ENCODE results near the gene LIMK1. TPM values are rescaled to one million over a fixed set of nuclear protein-coding genes. Genes with fewer than 3 reads are reported as not detected.
"Not testable (repeated sequence)": the region's sequence is repeated elsewhere in the genome, so short reads cannot be mapped to it uniquely, and the experiment has no call there.

Gene LIMK1
- total RNA-seq, 4 donors from 2014 or later: 10.4 to 31.0 (median 14.6) TPM

- no peak for ATAC-seq (ENCODE audit: low FRiP score)
- no peak for DNase-seq (ENCODE audit: low spot score)
- TF ChIP-seq CTCF (IDR thresholded peaks at IDR 0.05): no peak
Observed at GRCh38 chr7:74164985-74165456, 81.4 kb downstream of the LIMK1 start.

GRCh38 chr7:74165867-74166593 is 82.4 kb downstream of the LIMK1 start:
- no peak for DNase-seq (ENCODE audit: low spot score)
- no peak for TF ChIP-seq CTCF (IDR thresholded peaks at IDR 0.05)
- ATAC-seq (ENCODE audit: low FRiP score): no peak

- ATAC-seq (ENCODE audit: low FRiP score); DNase-seq (ENCODE audit: low spot score): not testable (repeated sequence)
Observed at GRCh38 chr7:74167324-74167723, 83.7 kb downstream of the LIMK1 start.

Other genes with a start within 250 kb of the LIMK1 start
- gene METTL27, start 241.3 kb upstream of the LIMK1 start, total RNA-seq: 1 to 10 TPM in 3 of 4 donors, not detected in 1; 2.5 to 5.7 (median 3.4) TPM
- not detected for gene TMEM270, start 222.6 kb upstream of the LIMK1 start, total RNA-seq
- 100 to 1,000 TPM in 2 of 4 donors, 10 to 100 TPM in 2; 61.2 to 133 (median 83.8) TPM for gene ELN, start 55.6 kb upstream of the LIMK1 start, total RNA-seq
- gene EIF4H, start 90.6 kb downstream of the LIMK1 start, total RNA-seq: 100 to 1,000 TPM; 195 to 284 (median 229) TPM
- 10 to 100 TPM in 3 of 4 donors, 1 to 10 TPM in 1; 3.0 to 19.4 (median 16.5) TPM for gene LAT2, start 126.2 kb downstream of the LIMK1 start, total RNA-seq
- 10 to 100 TPM; 10.9 to 14.8 (median 12.3) TPM for gene RFC2, start 170.6 kb downstream of the LIMK1 start, total RNA-seq
- gene CLIP2, start 205.6 kb downstream of the LIMK1 start, total RNA-seq: 10 to 100 TPM in 3 of 4 donors, 1 to 10 TPM in 1; 9.6 to 23.3 (median 16.4) TPM